B cell (primary cell): ENCODE measurements around the gene LSMEM2. TPM values are rescaled to one million over a fixed set of nuclear protein-coding genes. Genes with fewer than 3 reads are reported as not detected.

ENCODE experiments used
- ATAC-seq: fragments of 200-7000 bp; cut with Tn5 transposase; one replicate; pipeline ENCODE4 v1.10.0; 2021; ENCODE audit warnings: low read depth, mild to moderate bottlenecking, moderate number of reproducible peaks, moderate library complexity
- CTCF ChIA-PET: fragments of 350-600 bp; sonication (Branson Sonifier 250); formaldehyde crosslinking; loops from one replicate; lab custom pipeline; 2021; ENCODE audit warnings: antibody characterized with exemption, inconsistent platforms; lab: Charles Lee
- POLR2A ChIA-PET: fragments of 350-600 bp; sonication (Branson Sonifier 250); formaldehyde crosslinking; loops from one replicate; lab custom pipeline; 2021; ENCODE audit warnings: antibody characterized with exemption; lab: Charles Lee
- DNase-seq: peaks from one replicate; pipeline ENCODE4 v3.0.0; 2013
- H2AFZ ChIP-seq: 2 replicates; pipeline ENCODE4 v1.6.1; 2012; ENCODE audit warnings: mild to moderate bottlenecking, low read depth, low read length; ENCODE audit not compliant: insufficient read depth, poor library complexity, severe bottlenecking
- H3K27ac ChIP-seq, 2 donors: 1 replicate in 1 of 2; 2 replicates in 1 of 2; pipeline ENCODE4 v1.5.1; 2012 to 2013; ENCODE audit warnings: low read length in 2 of 2, mild to moderate bottlenecking in 2 of 2, moderate library complexity in 1 of 2
- H3K27me3 ChIP-seq, 4 experiments: fragments of 200-600 bp in 1 of 4; sonication (generic) in 1 of 4; replicated peaks in 1 of 4; 1 replicate in 2 of 4; 2 replicates in 2 of 4; pipeline versions ENCODE4 v1.6.1 to v1.7.0; 2013 to 2016; ENCODE audit warnings: low read length in 3 of 4, mild to moderate bottlenecking in 2 of 4, mixed read lengths in 1 of 4, moderate library complexity in 1 of 4; ENCODE audit not compliant: insufficient read depth in 4 of 4, control insufficient read depth in 3 of 4; ENCODE audit errors: control extremely low read depth in 1 of 4
- H3K36me3 ChIP-seq, 2 experiments: replicated peaks in 1 of 2; 1 replicate in 1 of 2; 2 replicates in 1 of 2; pipeline versions ENCODE4 v1.6.1 to v1.7.1; 2013; ENCODE audit warnings: low read length in 1 of 2; ENCODE audit not compliant: insufficient read depth in 2 of 2, control insufficient read depth in 1 of 2; ENCODE audit errors: control extremely low read depth in 1 of 2, extremely low read depth in 1 of 2
- H3K4me1 ChIP-seq, 2 donors: fragments of 200-600 bp in 1 of 2; sonication (generic) in 1 of 2; 1 replicate in 1 of 2; 2 replicates in 1 of 2; pipeline versions ENCODE4 v1.5.1 to v1.6.1; 2013 to 2017; ENCODE audit warnings: low read length in 2 of 2; ENCODE audit not compliant: control insufficient read depth in 2 of 2, insufficient read depth in 2 of 2
- H3K4me2 ChIP-seq: replicated peaks from 2 replicates; pipeline ENCODE3; 2012; ENCODE audit warnings: mild to moderate bottlenecking, low read depth, low read length; ENCODE audit not compliant: poor library complexity, severe bottlenecking
- H3K4me3 ChIP-seq, 5 experiments: fragments of 200-600 bp in 1 of 5; sonication (generic) in 1 of 5; 1 replicate in 3 of 5; 2 replicates in 2 of 5; pipeline versions ENCODE4 v1.5.1 to v1.7.0; 2011 to 2016; ENCODE audit warnings: low read length in 4 of 5, mild to moderate bottlenecking in 4 of 5, low read depth in 2 of 5, control low read depth in 1 of 5, moderate library complexity in 1 of 5; ENCODE audit not compliant: insufficient read depth in 1 of 5; ENCODE audit errors: control extremely low read depth in 1 of 5, extremely low read depth in 1 of 5
- H3K79me2 ChIP-seq: fragments of 200-600 bp; sonication (generic); one replicate; pipeline ENCODE4 v1.6.0; 2016; ENCODE audit warnings: low read length; ENCODE audit not compliant: control insufficient read depth, insufficient read depth
- H3K9ac ChIP-seq: fragments of 200-600 bp; sonication (generic); 2 replicates; pipeline ENCODE4 v1.6.1; 2017; ENCODE audit warnings: mild to moderate bottlenecking, low read length, moderate library complexity
- H3K9me3 ChIP-seq, 3 donors: one replicate each; pipeline versions ENCODE4 v1.6.1 to v1.7.1; 2013; ENCODE audit warnings: low read length in 2 of 3; ENCODE audit not compliant: control insufficient read depth in 2 of 3, insufficient read depth in 1 of 3; ENCODE audit errors: control extremely low read depth in 1 of 3
- H4K20me1 ChIP-seq: 2 replicates; pipeline ENCODE4 v1.6.0; 2012; ENCODE audit warnings: mild to moderate bottlenecking, low read length; ENCODE audit not compliant: insufficient read depth, control insufficient read depth, poor library complexity, severe bottlenecking
- H3K27ac Mint-ChIP-seq: one replicate; pipeline ENCODE4 v1.8.0; 2021; ENCODE audit warnings: mixed read lengths
- H3K27me3 Mint-ChIP-seq: one replicate; pipeline ENCODE4 v1.8.0; 2021; ENCODE audit warnings: mixed read lengths
- H3K4me1 Mint-ChIP-seq: one replicate; pipeline ENCODE4 v1.8.0; 2021; ENCODE audit warnings: mixed read lengths
- H3K4me3 Mint-ChIP-seq: one replicate; pipeline ENCODE4 v1.8.0; 2021; ENCODE audit warnings: mixed read lengths
- H3K9me3 Mint-ChIP-seq: one replicate; pipeline ENCODE4 v1.8.0; 2022; ENCODE audit warnings: mixed read lengths; ENCODE audit not compliant: insufficient read depth
- CTCF ChIP-seq: fragments of 200-600 bp; IDR thresholded peaks from one replicate; pipeline ENCODE4 v1.8.0; 2022; ENCODE audit warnings: antibody characterized with exemption, mild to moderate bottlenecking
- EZH2 ChIP-seq: IDR thresholded peaks from 2 replicates; pipeline ENCODE4 v1.6.1; 2012; ENCODE audit warnings: borderline replicate concordance, low read depth, mild to moderate bottlenecking, moderate library complexity, low read length; ENCODE audit not compliant: insufficient read depth, poor library complexity, severe bottlenecking
- WGBS: methylation state at CpG from one replicate; pipeline ENCODE4 v1.1.5; 2013; ENCODE audit warnings: missing lambda C conversion rate; ENCODE audit not compliant: insufficient coverage; 5-methylcytosine and 5-hydroxymethylcytosine counted together
- intact Hi-C: fragments of 100-400 bp; cut with micrococcal nuclease; formaldehyde crosslinking; loops from one replicate; pipeline ENCODE4 v1.10.0; 2022
- polyA plus RNA-seq: library from polyadenylated mRNA; depleted of rRNA; stranded (reverse); fragments of >200 nt; gene quantifications from 2 replicates; pipeline ENCODE4 v1.2.3, GENCODE V29; 2012
- total RNA-seq, 2 donors: library from RNA; stranded (reverse); fragments of 120-200 nt in 1 of 2; gene quantifications; 1 replicate in 1 of 2; 2 replicates in 1 of 2; pipeline versions ENCODE4 v1.2.3 to v1.2.4, GENCODE V29; 2013 to 2022

Gene LSMEM2
- total and polyA plus RNA-seq, 2 donors (not counting 1 experiment from before 2014, with no cell fraction given), result not detected

GRCh38 chr3:50302095-50303012 lies 23.5 kb downstream of the LSMEM2 start:
- CTCF ChIA-PET, result interaction anchor here (0.5 to 1.1 kb wide), 3 partner anchors 12 to 52 kb away, joined by 3 to 4 read pairs (median 3); no protein-coding TSS in a partner anchor
- H3K9ac ChIP-seq, result no peak overlapping the region
- TF ChIP-seq EZH2, result no peak
- TF ChIP-seq CTCF, result no peak
- ATAC-seq (no peak), DNase-seq (no peak)
- H3K4me3 ChIP-seq, result no peak overlapping the region
- peaks cover 37% of the 10 kb centered on the region for H3K4me1 Mint-ChIP-seq
- peaks cover 18 to 29% of the 10 kb centered on the region in 2 donors for H3K4me1 ChIP-seq
- H3K27ac Mint-ChIP-seq, result no peak overlapping the region
- H3K4me3 Mint-ChIP-seq, result no peak overlapping the region
- H2AFZ ChIP-seq, result no peak overlapping the region
- no peaks in the 10 kb centered on the region for H3K9me3 Mint-ChIP-seq
- POLR2A ChIA-PET, result no interaction called here
- H3K79me2 ChIP-seq, result peaks cover 13% of the 10 kb centered on the region
- no peaks in the 10 kb centered on the region for H3K36me3 ChIP-seq
- no peaks in the 10 kb centered on the region for H4K20me1 ChIP-seq
- intact Hi-C loops, result no loop called here
- H3K27ac ChIP-seq, result no peak overlapping the region
- no peaks in the 10 kb centered on the region for H3K27me3 ChIP-seq
- H3K9me3 ChIP-seq, result peaks cover 0 to under 1% (median 0%) of the 10 kb centered on the region in 3 donors
- H3K4me2 ChIP-seq, result no peak overlapping the region
- WGBS, result 97% methylated on average over 31 of the region's 32 CpGs
- H3K27me3 Mint-ChIP-seq, result no peaks in the 10 kb centered on the region
